Stimulated activated CD4-positive, alpha-beta T cell treated with anti-CD3 and anti-CD28 coated beads, Interleukin-15, amount 100 ng/mL, for 24 hours (primary cell): Measurements from ENCODE around the gene AIFM2.
"Not testable (repeated sequence)": the region's sequence is repeated elsewhere in the genome, so short reads cannot be mapped to it uniquely, and the experiment has no call there.

ENCODE experiments used
- DNase-seq: peaks from one replicate; pipeline ENCODE4 v3.0.0-alpha.2; 2020

The AIFM2 gene

DNA sequence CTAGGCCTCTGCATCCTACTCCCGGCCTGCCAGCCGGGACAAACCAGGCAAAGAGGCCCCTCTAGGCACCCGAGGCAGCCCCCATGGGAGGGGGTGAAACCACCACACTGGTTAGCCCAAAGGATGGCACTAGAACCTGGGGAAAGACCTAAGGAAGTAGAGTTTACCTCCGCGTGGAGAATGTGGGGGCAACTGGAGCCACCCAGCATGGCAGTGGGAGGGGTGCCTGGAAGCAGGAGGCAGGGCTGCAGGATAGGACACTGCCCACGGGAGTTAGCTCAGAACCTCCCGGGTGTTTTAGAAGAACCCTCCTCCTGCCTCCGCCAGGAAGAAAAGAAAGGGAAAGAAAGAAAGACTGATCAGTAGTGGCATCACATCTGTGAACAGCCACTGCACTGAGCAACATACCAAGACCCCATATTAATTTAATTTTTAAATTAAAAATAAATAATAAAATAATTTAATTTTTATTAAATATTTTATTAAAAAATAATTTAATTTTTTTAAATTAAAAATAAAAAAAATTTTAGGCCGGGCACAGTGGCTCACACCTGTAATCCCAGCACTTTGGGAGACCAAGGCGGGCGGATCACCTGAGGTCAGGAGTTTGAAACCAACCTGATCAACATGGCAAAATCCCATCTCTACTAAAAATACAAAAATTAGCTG lies 11.2 kb downstream of the AIFM2 start:
- no peak for DNase-seq

GRCh38 chr10:70120417-70120816 lies 12.2 kb downstream of the AIFM2 start:
- DNase-seq: no peak

DNA sequence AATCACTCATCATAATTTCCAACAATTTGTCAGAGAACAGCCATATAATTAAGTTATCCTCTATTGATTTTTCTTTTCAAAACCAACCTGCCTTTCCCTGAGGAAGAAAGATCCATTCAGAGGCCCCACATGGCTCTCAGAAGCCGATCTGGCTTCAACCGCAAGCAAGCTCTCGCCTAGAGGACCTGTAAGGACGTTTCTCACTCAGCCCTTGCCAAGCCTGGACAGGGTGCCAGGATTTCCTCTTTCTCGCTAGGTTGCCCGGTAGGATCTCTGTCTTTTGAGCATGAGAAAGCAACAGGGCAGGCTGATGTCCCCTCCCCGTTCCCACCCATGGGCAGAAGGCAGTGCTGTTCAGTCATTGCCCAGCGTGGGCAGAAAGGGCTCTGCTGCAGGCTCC lies 13.0 kb downstream of the AIFM2 start:
- no peak for DNase-seq

- no peak for DNase-seq
Observed at GRCh38 chr10:70119197-70119596, 13.4 kb downstream of the AIFM2 start.

GRCh38 chr10:70118196-70118595 lies 14.4 kb downstream of the AIFM2 start:
- DNase-seq: no peak

- no peak for DNase-seq
Observed at GRCh38 chr10:70117646-70118045, 15.0 kb downstream of the AIFM2 start.

DNA sequence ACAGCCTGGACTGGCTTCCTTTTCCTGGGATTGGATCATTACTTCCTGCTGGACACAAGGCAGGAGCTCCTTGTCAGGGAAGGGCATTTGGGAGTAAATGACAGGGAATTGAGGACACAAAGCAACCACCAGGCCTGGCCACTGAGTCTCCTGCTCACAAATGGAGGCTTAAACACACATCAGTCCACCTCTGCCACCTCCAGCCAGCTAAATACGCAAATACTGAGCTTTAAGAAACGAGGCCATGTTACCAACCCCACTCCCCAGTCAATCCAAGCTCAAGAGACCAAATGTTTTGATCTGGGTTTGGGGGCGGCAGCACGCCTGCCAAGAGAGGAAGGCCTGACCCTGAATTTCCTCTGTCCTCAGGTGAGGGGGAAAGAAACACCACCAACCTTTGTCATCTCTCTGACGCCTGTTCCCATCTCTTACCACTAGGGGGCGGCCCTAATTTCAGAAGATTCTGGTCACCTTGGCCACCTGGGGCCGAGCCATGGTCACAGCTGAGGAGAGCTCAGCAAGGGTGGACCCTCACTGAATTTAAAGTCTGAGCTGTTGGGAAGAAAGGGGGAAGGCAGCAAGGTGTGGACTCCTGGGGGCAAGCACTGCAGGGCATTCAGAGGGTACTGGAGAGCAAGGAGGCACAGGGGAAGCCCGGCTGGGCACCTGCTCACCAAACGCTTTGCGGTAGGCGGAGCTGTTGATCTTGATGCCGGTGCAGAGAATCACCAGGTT lies 16.5 kb downstream of the AIFM2 start:
- DNase-seq: peak; percentile 64

DNA sequence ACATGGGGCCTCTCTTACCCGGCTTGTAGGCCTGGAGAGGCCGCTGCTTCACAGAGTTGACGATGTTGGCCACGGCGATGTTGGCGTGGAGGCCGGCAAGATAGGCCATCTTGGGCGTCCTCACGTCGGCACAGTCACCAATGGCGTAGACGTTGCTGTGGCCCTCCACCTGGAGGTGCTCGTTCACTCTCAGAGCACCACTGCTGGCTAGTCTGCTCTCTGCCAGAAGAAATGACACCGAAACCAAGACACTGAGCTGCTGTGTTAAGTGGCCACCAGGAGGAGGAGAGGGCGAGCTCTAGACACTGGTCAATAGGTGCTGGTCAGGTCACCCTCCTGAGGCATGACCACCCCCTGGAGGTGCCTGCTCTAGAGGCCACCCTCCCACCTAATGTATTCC lies 17.7 kb downstream of the AIFM2 start:
- DNase-seq: no peak

- no peak for DNase-seq
Observed at GRCh38 chr10:70112071-70112470, 20.6 kb downstream of the AIFM2 start.

DNA sequence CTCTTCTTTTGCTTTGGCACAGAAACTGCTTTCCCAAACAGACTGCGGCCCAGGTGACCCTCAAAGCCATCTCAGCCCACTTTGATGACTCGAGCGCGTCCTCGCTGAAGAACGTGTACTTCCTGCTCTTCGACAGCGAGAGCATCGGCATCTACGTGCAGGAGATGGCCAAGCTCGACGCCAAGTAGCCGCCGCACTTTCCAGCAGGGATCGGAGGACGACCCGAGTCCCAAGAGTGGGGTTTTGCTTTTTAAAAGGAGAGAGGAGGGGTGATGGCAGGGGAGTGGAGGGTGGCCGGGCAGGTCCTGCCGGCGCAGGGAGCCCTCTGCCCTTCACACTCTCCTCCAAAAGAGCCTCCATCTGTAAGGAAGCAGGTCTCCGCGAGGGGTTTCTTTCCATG lies 21.1 kb downstream of the AIFM2 start:
- DNase-seq: no peak

- no peak for DNase-seq
Observed at GRCh38 chr10:70109064-70109729, 23.4 kb downstream of the AIFM2 start.

DNA sequence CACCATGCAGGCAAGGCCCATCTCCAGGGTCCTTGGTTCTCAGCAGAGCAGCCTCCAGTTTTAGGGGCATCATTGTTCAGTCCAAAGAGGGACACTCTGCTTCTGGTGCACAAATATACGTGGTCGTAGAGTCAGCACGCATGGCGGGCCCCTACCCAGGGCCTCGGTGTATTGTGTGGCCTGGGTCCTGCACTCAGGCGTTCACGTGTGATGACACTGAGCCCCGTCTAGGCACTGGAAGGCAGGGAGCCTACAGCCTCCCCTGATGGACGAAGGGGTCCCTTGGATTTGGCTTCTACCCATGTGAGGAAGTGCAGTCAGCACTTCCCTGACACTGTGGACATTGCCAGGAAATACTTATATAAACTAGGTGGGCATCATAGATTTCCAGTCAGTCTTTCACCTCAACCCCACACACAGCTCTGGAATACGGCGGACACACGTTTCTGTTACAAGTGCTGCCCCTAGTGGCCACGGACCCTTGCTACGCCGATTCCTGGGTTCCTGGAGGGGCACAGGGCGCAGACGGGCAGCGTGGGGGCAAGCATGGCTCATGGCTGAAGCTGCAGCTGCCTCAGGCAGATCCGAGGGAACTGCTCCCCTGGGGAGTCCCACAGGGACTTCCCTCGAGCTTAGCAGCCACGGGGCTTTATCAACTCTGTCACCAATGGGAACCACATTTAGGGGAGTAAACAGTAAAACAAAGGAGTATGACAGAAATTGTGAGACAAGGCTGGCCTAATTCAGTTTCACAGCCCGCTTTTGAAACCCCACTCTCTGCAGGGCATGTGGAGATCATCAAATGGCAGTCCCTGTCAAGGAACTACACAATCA lies 25.4 kb downstream of the AIFM2 start:
- DNase-seq: peak; percentile 38

GRCh38 chr10:70101668-70102067 lies 31.0 kb downstream of the AIFM2 start:
- no peak for DNase-seq

DNA sequence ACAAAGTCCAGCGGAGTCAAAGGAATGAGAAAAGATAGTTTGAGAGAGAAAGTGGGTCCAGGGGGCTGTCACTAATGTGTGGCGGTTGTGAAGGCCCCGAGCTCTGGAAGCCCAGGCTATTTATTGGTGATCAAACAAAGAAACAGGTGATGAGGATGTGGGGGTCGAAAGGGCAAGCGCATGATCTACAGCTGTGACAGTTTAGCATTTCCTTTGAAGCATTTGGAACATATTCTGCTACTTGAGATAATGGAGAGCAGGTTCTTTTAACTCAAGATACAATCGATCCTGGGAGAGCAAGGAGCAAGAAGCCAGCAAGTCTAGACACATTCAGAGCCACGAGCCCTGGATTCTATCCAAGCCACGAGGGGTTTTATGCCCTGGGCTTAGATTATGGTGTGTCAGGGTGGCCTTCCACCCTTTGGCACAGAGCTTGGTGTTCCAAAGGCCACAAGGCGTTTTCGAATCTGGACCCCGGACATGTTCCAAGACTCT lies 31.5 kb downstream of the AIFM2 start:
- DNase-seq: not testable (repeated sequence)

- no peak for DNase-seq
Observed at GRCh38 chr10:70098271-70098670, 34.4 kb downstream of the AIFM2 start.

- DNase-seq: no peak
Observed at GRCh38 chr10:70097459-70097858, 35.2 kb downstream of the AIFM2 start.

DNA sequence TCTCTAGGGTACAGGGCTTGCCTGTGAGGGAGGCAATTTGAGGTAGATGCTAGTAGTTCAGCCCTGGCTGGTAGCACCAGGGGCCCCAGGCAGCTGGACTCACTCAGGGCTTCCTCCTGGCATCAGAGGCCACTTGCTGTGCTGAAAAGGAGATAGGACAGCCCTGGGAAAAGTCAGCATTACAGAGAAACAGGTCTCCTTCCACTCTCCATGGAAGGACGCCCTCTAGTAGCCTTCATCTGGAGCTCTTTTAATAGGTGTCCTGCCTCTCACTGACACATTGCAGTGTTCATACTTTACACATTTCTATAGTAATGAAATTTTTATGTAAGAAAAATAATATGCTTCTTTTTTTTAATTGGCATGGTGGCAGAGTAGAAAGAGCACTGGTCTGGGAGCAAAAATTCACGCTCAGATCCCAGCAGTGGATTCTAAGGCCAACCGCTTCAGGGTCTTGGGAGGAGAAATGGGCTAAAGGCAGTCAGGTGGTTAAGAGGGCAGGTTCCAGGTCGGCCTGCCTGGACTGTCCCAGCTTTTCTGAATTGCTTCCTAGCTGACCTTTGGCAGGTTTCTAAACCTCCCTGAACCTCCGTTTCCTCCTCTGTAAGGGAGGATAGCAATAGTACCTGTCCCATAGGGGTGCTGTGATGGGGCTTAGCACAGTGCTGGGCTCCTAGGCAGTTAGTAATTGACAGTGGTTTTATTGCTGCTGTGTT lies 35.8 kb downstream of the AIFM2 start:
- DNase-seq: no peak

DNA sequence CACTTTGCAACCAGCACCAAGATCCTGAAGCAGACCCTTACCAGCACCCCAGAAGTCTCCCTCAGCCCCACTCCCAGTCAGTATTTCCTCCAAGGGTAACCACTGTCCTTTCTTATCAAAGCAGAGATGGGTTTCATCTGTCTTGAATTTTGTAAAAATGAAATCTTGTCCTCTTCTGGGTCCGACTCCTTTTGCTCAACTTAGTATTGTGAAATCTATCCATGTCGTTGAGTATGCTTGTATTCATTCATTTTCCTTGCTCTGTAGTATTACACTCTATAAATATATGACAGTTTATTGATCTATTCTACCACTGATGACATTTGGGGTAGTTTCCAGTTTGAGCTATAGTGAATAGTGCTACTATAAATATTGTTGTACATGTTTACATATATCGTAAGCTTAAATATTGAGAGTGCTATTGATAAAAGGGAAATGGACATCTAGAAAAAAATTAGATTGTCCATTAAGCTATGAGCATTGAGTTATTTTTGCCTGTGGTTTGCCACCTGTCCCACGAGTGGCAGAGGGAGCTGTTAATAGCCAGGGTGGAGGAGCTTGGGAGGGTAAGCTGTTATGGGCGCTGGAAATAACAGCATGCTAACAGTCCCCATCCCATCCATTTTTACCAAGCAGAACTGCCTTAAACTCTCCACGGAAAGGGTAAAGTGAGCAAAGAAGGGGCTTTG lies 36.5 kb downstream of the AIFM2 start:
- no peak for DNase-seq

GRCh38 chr10:70094250-70094649 lies 38.4 kb downstream of the AIFM2 start:
- DNase-seq: no peak

DNA sequence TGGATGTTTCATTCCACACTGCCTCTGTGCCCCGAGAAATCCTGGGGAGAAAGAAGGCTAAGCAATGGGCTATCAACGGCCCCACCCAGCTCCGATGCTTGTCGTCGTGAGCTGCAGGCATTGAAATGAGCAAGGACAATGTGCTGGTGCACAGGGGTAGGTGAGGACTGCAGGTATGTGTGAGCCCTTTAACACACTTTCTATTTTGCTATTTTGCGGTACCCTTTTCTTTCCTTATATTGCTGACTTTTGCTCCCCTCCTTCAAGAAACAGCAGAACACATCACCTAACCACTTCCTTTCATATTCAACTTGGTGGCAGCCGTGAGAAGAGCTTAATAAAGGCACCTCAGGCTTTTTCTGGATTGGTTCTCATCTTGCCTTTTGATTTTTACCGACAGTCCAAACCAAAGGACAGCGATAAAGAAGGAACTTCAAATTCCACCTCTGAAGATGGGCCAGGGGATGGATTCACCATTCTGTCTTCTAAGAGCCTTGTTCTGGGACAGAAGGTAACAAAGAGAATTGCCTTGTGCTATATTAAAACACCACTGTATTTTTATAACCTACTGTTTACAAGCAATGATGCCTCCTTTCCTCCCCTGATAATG lies 39.2 kb downstream of the AIFM2 start:
- peak; percentile 27 for DNase-seq

DNA sequence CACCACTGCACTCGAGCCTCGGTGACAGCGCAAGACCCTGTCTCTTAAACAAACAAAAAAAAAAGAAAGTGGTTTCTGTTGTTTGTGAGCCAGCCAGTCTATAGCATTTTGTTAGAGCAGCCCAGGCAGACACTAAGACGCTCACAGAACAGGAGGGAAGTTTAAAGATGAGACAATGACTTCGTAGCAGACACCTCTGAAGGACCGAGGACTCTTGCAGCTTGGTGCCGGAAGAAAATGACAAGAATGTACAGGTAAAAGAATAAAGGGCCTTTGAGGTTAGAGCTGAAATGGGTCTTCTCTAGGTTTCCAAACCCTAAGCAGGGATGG lies 40.3 kb downstream of the AIFM2 start:
- DNase-seq: no peak
